GM18520 (cell line): ENCODE data around the gene PDGFD.
A peak's percentile ranks its signal among the peaks of the same experiment; 100 is the strongest.

ENCODE experiments used
- ATAC-seq: cut with Tn5 transposase; IDR thresholded peaks from one replicate; pipeline ENCODE4 v1.9.1; 2021; ENCODE audit not compliant: unreplicated experiment

The PDGFD gene

DNA sequence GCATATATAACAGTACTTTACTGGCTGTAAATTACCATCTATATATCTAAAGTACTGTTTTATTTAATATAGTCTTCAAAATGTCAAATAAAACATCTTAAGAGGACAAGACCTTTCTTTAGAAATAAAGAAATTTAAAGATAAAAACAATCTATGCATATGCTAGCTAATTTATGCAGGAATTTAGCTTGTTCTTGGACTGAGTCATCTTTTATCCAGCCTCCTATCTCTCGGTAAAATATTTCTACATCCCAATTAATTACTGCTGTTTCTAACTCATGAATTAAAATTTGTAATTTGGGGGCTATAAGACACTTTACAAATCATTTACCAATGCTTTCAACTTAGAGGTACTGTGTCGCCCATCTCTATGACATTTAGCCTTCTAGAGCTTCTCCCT, 200.3 kb downstream of the PDGFD start:
- ATAC-seq, result no peak

DNA sequence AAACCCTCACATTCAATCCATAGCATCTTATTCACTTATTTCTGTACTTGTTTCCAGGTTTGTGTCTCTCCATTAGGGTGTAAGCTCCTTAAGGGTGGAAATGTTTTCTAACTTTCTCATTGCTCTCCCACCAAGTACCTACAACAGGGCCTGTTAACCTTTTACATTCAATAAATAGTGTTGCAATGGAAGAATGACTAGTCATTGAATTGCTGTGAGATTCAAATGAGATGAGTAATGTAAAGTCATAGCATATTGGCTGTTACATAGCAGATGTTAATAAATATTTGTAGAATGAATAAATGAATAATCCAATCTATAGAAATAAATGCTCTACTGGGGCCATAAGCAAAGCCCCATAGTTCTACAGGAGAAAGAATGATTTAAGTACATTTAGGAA, 202.9 kb downstream of the PDGFD start:
- ATAC-seq, result no peak

DNA sequence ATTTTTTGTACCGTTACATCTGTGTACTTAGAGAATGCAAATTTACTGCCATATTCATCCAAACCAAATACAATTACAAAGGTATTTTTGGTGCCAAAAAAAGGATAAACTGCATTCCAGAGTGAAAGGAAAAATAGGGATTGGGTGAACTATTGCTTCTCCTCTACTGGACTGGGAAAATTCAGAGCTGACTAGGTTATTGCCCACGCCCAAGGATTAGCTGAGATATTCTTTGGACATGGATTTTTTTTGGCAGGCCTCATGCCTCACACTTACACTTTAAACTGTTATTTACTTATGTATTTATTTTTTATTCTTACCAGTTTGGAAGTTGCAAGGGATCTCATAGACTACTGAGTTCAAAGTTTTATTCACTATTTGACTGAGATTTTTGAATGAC, 203.8 kb downstream of the PDGFD start:
- no peak for ATAC-seq

DNA sequence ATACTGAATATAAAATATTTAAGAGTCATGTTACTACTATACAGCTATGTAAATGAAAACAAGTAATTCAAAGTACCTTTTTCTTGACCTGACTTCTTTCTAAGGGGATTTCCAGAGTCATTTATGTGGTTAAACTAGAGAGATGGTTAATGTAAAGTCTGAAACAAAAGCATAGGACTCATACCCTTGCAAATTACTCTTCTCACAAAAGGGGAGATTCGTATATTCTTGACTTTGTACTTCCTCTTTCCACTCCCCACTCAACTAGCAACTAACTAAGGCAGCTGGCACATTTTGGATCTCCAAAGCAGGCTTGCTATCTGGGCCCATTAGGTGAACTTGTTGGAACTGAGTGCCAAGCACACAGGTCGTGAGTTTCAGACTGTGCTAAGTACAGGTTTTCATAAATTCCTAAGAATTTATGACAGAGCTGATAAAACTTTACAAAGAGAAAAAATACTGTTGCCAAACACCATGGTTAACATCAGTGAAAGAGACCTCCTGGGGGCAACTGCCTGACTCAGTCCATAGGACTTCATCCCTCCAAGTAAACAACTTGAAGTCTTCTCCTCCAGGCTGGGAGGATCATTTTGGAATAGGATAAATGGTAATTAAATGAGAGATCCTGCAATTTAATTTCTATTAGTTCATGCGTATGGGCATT, 204.5 kb downstream of the PDGFD start:
- ATAC-seq, result peak; percentile 98

DNA sequence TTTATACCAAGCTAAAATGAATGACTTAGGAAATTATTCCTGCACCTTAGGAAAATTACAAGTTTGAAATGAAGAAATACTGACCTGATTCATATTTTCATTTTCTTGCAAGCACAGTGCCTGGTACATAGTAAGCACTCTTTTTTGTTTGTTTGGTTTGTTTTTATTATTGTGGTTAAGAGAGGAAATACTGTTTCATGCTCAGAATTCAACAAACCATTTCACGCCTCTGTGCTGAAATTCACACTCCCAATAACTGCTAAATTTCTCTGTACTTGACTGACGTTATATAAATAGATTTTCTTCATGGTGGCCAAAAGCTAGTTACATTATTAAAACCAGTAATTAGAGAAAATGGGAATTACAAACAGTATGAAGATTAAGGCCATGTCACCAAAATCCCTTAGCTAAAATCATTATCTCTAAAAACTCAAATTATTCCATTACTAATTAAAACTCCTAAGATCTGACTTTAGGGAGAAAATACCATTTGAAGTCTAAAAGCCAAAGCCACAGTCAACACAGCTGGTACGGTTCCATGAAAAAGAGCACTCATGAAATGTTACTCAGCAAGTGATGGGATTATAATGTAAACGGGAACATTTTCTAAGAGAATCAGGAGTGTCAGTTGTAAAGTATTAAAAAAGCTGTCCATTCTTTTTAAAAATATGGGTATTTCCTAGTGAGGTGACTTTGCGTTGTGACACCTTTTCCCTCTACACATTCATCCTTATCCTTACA, 205.3 kb downstream of the PDGFD start:
- ATAC-seq, result peak; percentile 33

DNA sequence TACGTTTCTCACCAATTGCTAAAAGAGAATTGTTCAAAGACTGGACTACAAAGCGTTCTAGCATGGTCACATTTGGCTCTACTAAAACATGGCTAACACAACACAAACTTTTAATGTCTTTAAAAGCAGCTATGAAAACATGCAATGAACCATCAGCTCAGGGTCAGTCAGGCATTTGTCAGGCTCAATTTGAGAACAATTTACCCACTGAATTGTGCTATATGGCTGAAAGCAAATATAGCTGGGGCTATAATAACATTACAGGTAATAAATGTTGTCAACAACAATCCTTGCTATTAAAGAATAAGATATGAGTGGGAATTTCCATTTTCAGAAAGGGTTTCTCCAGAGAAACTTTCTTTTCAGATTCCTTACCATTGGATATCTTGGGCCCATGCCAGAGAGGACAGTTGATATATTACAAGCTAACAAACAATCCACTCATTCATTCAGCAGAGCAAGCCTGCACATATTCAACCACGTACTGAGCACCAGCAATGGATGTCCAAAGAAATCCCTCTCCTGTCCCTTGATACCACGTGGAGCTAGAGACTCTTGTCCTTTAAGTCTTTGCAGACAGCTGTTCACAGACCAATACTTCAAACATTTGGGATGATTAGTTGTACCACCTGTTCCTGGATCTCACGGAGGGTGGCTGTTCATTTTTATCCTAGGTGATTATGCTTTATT, 210.0 kb downstream of the PDGFD start:
- ATAC-seq, result no peak

DNA sequence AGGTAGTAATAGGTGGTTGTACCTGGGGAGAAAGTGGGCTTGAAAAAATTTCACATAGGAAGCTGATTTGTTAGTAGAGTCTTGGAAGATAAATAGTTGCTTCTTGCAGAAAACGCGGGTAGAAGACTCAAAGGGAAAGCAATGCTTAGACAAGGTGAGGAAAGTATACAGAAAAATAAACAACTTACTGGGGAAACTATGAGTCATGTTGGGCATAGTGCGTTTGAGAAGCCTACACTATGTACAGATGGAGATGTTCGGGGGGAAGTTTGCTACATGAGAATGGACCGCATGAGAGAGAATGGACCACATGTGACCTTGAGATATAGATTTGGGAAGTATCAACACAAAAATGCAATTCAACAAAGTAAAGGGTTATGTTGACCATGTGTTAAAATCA, 214.2 kb downstream of the PDGFD start:
- ATAC-seq, result no peak

DNA sequence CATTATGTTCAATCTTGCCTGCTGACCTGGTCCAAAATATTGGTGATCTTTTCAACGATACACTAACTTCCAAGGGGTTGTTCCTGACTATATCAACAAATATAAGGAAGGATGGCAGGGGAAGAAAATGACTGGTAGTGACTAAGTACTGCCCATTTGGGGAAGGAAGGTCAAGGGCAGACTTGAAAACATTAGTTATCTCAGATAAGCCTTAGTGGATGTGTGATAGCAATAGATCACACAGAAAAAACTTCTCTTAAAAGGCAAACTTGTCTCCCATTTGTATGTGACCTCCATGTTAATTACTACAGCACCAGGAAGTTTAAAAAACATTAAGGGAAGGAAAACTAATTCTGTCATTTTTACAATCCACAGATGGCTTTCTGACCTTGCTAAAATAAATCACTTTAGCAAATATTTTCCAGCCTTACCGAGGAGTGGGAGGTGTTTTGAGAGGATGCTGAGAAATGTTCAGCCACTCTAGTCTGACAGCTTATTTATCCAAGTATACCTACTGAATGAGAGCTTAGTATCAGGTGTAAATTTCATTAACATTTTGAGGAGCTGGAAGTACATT, 215.7 kb downstream of the PDGFD start:
- ATAC-seq, result no peak

DNA sequence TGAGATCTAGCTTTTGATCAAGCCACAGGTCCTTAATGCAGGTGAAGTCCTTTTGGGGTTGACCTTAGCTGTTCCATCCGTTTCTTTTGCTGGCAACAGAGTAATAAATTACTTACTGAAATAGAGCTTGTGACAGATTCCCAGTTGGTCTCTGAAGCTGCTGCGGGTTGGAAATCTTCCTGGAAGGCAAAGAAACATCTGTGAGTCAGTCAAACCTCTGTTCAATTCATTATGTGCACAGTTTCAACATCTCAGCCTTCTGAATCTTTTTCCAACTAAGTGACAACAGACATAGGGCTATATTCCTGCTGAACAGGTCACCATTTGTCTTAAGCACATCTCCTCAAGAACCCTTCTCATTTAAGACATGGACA, 216.4 kb downstream of the PDGFD start:
- ATAC-seq, result no peak

DNA sequence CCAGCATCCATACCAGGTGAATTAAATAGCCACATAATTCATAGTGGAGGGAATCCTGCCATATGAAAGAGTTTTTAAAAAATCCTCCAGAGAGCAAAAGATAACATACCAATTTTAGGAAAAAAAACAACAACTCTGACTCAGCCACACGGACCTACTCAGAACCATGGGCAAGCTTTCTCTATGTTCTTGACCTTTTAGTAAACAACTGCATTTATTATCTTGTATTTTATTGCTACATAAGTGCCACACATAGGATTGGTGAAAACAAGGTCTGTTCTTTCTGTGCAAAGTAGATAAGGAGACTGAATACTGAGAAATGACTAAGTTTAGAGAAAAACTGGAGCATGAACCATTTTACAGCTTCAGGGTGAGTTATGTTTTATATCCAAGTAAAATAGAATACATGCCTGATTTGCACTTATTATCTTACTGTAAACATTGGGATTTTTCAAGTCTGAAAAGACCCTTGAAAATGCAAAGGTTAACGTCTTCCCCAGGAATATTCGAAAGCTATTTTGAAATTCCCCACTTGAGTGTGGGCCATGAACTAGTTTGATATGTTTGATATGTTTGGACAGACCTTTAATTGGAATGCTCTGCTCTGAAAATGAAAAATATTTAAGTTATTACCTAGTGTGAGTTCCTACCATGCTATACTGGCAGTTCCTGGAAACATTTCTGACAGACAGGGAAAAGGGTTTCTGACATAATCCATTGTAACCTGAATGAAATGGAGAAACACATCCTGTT, 217.0 kb downstream of the PDGFD start:
- ATAC-seq, result no peak

DNA sequence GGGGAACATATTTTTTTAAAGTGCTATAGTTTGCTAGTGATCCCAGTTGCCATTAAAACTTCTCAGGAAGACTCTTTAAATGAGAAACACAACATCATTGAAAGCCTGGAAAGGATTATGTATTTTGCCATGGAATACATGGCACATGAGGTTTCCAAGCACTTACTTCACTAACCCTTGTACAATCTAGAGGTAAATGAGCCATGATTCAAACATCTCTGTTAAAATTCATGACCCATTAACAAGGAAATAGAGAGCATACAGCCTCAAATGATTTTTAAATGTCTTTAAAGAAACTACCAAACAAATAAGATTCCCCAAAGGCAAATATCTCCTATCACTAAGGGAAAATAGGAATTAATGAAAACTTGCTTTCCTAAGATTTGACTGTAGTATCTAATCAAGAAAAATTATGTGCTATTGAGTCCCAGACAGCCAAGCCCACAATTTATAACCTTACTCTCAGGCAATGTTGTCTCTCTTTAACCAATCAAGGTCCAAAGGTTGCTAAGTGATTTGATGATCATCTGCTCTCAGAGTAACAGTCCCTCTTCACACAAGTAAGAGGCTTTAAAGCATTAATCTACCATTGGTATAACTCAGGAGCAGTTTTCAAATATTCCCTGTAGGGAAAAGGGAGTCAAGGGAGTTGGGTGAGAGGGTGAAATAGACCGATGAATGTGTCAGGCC, 219.6 kb downstream of the PDGFD start:
- no peak for ATAC-seq

DNA sequence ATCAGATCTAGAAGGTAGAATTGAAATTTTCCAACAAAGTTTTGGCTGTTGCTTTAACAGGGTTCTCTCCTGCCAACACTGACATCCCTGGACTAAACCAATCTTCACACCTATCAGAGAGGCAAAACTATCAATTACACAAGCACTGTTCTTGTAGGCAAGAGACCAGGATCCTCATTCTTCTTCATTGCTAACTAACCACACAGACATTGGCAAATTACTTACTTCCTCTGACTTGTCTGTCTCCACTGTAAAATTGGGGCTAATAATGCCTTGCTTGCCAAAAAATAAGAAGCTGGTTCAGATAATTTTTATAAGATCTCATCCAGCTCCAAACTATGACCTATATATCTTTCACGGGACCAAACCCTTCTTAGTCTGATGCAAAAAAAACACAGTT, 221.3 kb downstream of the PDGFD start:
- ATAC-seq, result no peak

DNA sequence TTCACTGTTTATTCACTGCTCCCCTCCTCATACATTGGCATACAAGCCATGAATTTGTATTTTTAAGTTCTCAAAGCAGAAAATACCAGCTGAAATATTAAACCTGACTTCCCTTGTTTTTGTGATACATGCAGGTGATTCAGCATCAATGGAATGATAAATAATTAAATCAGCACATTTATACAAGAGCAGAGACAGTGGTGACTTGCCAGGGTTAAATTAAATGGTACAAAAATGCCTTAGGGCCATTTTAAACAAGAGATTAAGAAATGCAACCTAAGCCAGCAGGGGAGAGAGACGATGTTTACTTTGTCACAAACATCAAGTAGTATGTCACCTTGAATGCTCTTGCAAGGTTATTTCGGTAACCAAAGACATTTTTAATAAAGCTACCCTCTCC, 223.4 kb downstream of the PDGFD start:
- ATAC-seq, result no peak

DNA sequence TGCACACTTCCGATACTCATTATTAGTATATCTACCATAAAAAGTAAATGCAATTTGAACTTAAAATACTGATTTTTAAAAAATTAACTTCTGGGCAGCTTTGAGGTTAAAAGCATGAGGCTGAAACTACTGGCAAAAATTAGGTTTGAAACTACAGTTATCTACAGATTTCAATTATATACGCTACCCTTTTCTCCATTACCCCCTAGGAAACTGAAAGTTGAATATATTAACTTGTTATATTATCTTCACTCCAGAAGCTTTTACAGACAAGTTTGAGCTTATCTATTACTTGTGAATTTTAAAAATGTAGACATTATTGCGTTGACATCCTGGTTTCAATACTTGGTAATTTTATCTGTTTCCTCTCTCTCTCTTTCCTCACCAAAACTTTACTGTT, 224.3 kb downstream of the PDGFD start:
- ATAC-seq, result no peak

DNA sequence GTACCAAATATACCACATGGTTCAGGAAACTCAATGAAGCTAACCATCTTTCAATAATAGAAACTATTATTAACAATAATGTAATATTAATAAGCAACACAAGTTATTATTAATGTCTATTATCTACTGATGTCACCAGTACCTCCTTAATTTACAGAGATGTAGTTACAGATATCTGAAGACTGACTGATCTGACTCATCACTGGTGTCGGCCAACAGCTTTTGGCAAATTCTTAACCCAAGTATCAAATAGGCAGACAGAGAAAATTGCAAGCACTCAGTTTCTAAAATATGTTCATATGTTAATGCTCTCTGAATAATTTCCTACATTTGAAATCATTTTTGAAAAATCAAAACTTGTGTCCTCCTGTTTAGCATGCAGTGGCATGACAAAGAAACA, 227.9 kb downstream of the PDGFD start:
- peak; percentile 59 for ATAC-seq

DNA sequence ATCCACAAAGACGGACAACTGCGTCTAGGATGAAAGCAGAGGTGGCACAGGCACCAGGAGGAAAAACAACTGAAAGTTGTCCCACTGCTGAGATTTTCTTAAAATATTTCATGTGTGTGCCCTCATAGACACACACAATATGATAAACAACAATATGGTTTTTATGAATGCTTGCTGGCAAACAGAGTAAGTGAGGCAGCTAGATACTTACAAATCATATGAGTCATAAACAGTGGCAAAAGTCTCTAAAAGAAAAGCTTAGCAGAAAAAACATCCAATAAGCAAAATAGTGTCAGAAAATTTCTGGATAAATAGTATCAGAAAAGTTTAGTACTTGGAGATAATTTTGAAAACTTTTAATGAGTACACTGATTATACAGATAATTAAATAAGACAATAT, 228.7 kb downstream of the PDGFD start:
- no peak for ATAC-seq

DNA sequence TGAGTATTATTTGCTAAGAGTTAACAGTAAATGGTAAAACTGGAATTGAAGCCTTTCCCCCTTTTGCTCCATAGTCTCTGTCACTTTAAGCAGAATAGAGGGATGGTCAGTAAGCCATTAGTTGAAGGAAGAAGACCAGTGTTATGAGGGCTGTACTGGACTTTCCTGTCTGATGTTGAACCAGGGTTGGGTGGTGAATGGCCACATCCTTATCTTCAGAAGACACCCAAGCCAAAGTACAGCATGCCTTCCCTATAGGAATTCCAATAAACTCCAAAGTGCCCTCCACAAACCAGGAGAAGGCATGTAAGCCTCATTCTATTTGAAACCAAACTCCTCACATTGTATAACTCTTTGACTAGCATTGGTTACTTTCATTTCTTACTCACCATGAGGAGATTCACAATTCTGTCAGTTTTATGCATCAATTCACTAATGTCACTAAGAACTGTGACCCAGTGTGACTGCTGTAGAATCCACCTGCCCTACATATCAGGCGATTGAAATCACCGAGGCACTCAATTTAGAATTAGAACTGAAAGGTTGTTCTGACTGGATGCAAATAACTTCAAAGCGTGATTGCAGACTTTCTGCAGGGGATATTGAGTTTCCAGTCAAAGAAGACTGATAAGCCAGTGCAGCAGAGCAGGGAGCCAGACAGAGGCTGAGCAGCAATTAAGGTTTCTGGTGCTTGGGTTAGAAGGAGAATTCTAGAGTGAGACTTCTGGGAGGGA, 234.6 kb downstream of the PDGFD start:
- ATAC-seq, result peak; percentile 93

DNA sequence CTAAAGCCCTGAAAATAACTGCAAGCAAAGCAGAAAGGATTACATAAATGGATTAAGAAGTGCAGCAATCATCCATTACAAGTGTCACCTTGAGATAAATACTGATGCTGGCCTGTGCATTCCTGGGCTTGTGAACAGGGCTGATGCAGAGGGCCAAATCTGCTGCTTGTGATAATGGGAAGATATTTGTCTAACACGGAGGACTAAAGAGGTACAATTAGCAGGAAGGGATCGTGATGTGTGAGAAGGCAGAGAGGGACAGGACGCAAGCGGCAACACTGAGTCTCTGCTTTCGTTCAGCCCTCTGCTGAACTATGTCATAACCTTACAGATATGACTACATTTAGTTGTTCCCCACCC, 235.2 kb downstream of the PDGFD start:
- ATAC-seq, result peak; percentile 11

DNA sequence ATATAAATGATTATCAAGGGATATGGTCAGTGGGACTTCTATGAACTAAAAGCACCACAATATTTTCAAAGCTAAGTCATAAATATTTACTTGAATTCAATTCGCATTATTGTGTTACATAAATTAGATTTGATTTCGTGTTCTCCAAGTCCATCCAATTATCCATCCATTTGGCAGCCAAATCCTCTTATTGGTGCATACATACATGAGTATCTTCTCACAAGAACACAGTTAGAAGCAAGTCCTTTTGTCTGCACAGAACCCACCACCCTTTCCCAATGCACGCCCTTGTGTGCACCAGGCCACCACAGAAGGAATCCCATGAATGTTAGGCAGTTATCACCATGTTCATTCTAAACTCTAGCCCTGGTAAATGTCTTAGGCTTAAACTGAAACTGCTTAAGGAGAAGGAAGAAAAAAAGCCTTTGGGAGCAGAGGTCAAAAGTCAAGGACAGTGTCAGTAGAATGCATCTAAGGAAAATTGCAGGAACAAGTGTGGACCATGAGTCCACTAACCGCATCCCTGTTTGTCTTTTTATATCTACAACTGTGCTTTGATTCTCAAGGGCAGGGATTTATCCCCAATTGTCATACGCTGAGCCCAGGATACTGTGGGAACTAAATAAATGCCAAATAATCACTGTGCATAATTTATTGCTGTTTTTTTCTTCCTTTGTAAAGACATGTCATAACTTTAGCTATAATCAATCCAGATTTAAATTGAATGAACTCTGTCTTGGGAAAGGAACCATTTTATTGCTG, 235.7 kb downstream of the PDGFD start:
- ATAC-seq, result no peak
